Activated CD8-positive, alpha-beta T cell treated with anti-CD3 and anti-CD28 coated beads, Interleukin-2, amount 10 ng/mL, durations not matched to agents 7 days and 5 days (primary cell): Measurements from ENCODE around the gene ITGA1. TPM values are rescaled to one million over a fixed set of nuclear protein-coding genes. Genes with fewer than 3 reads are reported as not detected.
"Not testable (repeated sequence)": the region's sequence is repeated elsewhere in the genome, so short reads cannot be mapped to it uniquely, and the experiment has no call there.

Experiments used
- ATAC-seq: fragments of 150-1000 bp; cut with Tn5 transposase; one replicate; pipeline ENCODE4 v1.10.0; 2021; ENCODE audit warnings: moderate library complexity
- CTCF ChIA-PET: fragments of 350-600 bp; sonication (Branson Sonifier 250); formaldehyde crosslinking; loops from one replicate; lab custom pipeline; 2021; ENCODE audit warnings: antibody characterized with exemption; lab: Charles Lee
- POLR2A ChIA-PET: fragments of 350-600 bp; sonication (Branson Sonifier 250); formaldehyde crosslinking; loops from one replicate; lab custom pipeline; 2021; ENCODE audit warnings: antibody characterized with exemption; lab: Charles Lee
- DNase-seq: peaks from one replicate; pipeline ENCODE4 v3.0.0-alpha.2; 2020
- H3K27ac Mint-ChIP-seq: one replicate; pipeline ENCODE4 v1.8.0; 2021; ENCODE audit warnings: mild to moderate bottlenecking, mixed read lengths
- H3K27me3 Mint-ChIP-seq: one replicate; pipeline ENCODE4 v1.8.0; 2021; ENCODE audit warnings: low read depth, mixed read lengths
- H3K36me3 Mint-ChIP-seq: one replicate; pipeline ENCODE4 v1.8.0; 2021; ENCODE audit warnings: low read depth, mixed read lengths
- H3K4me1 Mint-ChIP-seq: one replicate; pipeline ENCODE4 v1.8.0; 2021; ENCODE audit warnings: low read depth, mixed read lengths
- H3K4me3 Mint-ChIP-seq: one replicate; pipeline ENCODE4 v1.8.0; 2021; ENCODE audit warnings: mild to moderate bottlenecking, mixed read lengths
- H3K9me3 Mint-ChIP-seq: one replicate; pipeline ENCODE4 v1.8.0; 2022; ENCODE audit warnings: mixed read lengths; ENCODE audit not compliant: insufficient read depth
- total RNA-seq, 2 experiments: library from RNA; stranded (reverse); gene quantifications; one replicate each; pipeline ENCODE4 v1.2.3, GENCODE V29; 2021

Gene ITGA1
- total RNA-seq = 10 to 100 TPM; 18.0 to 19.2 TPM

GRCh38 chr5:52787600-52788504 lies at the start of gene ITGA1, which contains the start of gene PELO:
TSS of gene ITGA1 (plus strand) at chr5:52787916. CDS start at chr5:52788354, 438 bp downstream.
TSS of gene PELO (plus strand) at chr5:52787916. CDS start at chr5:52800395, 12,479 bp downstream.
- CTCF ChIA-PET = interaction anchor here (0.7 to 3.7 kb wide), 18 partner anchors 8 to 317 kb away, joined by 3 to 38 read pairs (median 4); no protein-coding TSS in a partner anchor
- peaks cover 47% of the 10 kb centered on the region for H3K4me1 Mint-ChIP-seq
- H3K27ac Mint-ChIP-seq = peak within 1 kb of the TSS; percentile 88
- H3K9me3 Mint-ChIP-seq = no peaks in the 10 kb centered on the region
- no peaks in the 10 kb centered on the region for H3K27me3 Mint-ChIP-seq
- ATAC-seq = peak; percentile 95
- peaks cover 15% of the 10 kb centered on the region for H3K36me3 Mint-ChIP-seq
- DNase-seq = peak; percentile 64
- peak within 1 kb of the TSS; percentile 92 for H3K4me3 Mint-ChIP-seq
- POLR2A ChIA-PET = interaction anchor here (1.0 to 2.1 kb wide), 2 partner anchors 12 to 15 kb away, joined by 4 to 13 read pairs; no protein-coding TSS in a partner anchor

GRCh38 chr5:52738095-52738506 lies 49.6 kb upstream of the ITGA1 start:
- ChIA-PET CTCF (interaction anchor here (0.9 to 2.8 kb wide), 10 partner anchors 10 to 49 kb away, joined by 3 to 12 read pairs (median 4); no protein-coding TSS in a partner anchor), POLR2A (interaction anchor here (1.1 kb wide), 1 partner anchor 62 kb away, joined by 5 read pairs; no protein-coding TSS in a partner anchor)
- ATAC-seq = no peak
- Mint-ChIP-seq H3K36me3 (peaks cover 38% of the 10 kb centered on the region), H3K4me3 (no peak overlapping the region), H3K9me3 (peaks cover 8% of the 10 kb centered on the region), H3K4me1 (peaks cover 50% of the 10 kb centered on the region), H3K27ac (peak overlapping the region; percentile 51), H3K27me3 (no peaks in the 10 kb centered on the region)
- no peak for DNase-seq

GRCh38 chr5:52740007-52740406 lies 47.7 kb upstream of the ITGA1 start:
- ChIA-PET CTCF (interaction anchor here (1.7 to 2.8 kb wide), 2 partner anchors 12 to 175 kb away, joined by 4 to 12 read pairs; no protein-coding TSS in a partner anchor), POLR2A (interaction anchor here (1.5 to 1.7 kb wide), 2 partner anchors 15 to 19 kb away, joined by 3 to 4 read pairs; no protein-coding TSS in a partner anchor)
- peaks cover 64% of the 10 kb centered on the region for H3K4me1 Mint-ChIP-seq
- H3K9me3 Mint-ChIP-seq = peaks cover 8% of the 10 kb centered on the region
- ATAC-seq (no peak), DNase-seq (no peak)
- H3K27ac Mint-ChIP-seq = no peak overlapping the region
- no peaks in the 10 kb centered on the region for H3K27me3 Mint-ChIP-seq
- H3K36me3 Mint-ChIP-seq = peaks cover 36% of the 10 kb centered on the region
- H3K4me3 Mint-ChIP-seq = no peak overlapping the region

DNA sequence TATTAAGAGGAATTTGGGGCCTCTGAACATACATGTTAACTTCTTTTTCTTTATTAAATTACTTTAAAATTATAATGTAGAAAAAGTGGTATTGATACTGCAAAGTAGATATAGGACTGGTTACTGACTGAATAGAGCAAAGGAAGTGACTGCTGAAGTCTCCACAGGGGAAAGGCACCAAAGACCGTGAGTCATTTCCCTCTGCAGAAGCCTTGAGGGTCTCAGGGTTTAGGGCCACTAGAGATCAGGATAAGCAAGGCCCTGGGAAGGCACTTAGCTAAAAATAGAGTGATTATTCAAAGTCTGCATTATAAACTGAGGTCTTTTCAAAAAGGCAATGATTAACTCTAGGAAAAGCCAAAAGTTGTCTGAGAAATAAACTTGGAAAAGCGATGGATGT lies 44.7 kb upstream of the ITGA1 start:
- ChIA-PET POLR2A (interaction anchor here (1.0 kb wide), 1 partner anchor 18 kb away, joined by 3 read pairs; no protein-coding TSS in a partner anchor), CTCF (interaction anchor here (1.0 to 1.4 kb wide), 6 partner anchors 13 to 57 kb away, joined by 3 to 4 read pairs (median 4); no protein-coding TSS in a partner anchor)
- Mint-ChIP-seq H3K4me1 (peaks cover 74% of the 10 kb centered on the region), H3K9me3 (no peaks in the 10 kb centered on the region), H3K27me3 (no peaks in the 10 kb centered on the region), H3K27ac (peak overlapping the region; percentile 86), H3K4me3 (peak overlapping the region; percentile 15), H3K36me3 (peaks cover 36% of the 10 kb centered on the region)
- ATAC-seq = peak; percentile 54
- no peak for DNase-seq

GRCh38 chr5:52743529-52743928 lies 44.2 kb upstream of the ITGA1 start:
- Mint-ChIP-seq H3K4me1 (peaks cover 74% of the 10 kb centered on the region), H3K27ac (peak overlapping the region; percentile 86), H3K9me3 (peaks cover 3% of the 10 kb centered on the region), H3K4me3 (peak overlapping the region; percentile 15), H3K27me3 (no peaks in the 10 kb centered on the region), H3K36me3 (peaks cover 36% of the 10 kb centered on the region)
- peak; percentile 40 for ATAC-seq
- DNase-seq = no peak
- CTCF ChIA-PET = interaction anchor here (1.0 to 1.4 kb wide), 6 partner anchors 13 to 56 kb away, joined by 3 to 4 read pairs (median 4); no protein-coding TSS in a partner anchor
- POLR2A ChIA-PET = interaction anchor here (1.0 kb wide), 2 partner anchors 18 to 28 kb away, joined by 3 to 4 read pairs; no protein-coding TSS in a partner anchor

DNA sequence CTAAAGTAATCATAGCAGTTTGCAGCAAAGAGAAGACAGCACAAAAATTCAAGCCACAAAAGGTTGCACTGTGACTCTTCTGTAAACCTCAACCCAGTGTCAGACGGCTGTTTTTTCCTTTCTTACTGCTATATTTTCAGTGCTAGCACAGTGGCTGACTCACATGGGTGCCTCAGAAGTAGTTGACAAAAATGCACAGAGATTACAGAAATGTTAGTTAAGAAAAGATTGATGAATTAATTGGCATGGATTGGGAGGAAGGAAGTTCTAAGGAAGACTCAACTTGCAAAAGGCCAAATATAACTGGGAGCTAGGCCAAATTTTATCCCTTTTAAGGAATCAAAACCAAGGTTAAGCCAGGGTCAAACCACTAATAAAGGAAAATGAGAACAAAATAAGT lies 43.7 kb upstream of the ITGA1 start:
- H3K27me3 Mint-ChIP-seq = no peaks in the 10 kb centered on the region
- ChIA-PET CTCF (interaction anchor here (1.0 to 1.4 kb wide), 6 partner anchors 13 to 56 kb away, joined by 3 to 4 read pairs (median 4); no protein-coding TSS in a partner anchor), POLR2A (interaction anchor here (1.0 kb wide), 2 partner anchors 19 to 27 kb away, joined by 3 to 4 read pairs; no protein-coding TSS in a partner anchor)
- peak overlapping the region; percentile 86 for H3K27ac Mint-ChIP-seq
- DNase-seq (peak; percentile 80), ATAC-seq (peak; percentile 96)
- H3K9me3 Mint-ChIP-seq = peaks cover 5% of the 10 kb centered on the region
- peaks cover 74% of the 10 kb centered on the region for H3K4me1 Mint-ChIP-seq
- peak overlapping the region; percentile 15 for H3K4me3 Mint-ChIP-seq
- peaks cover 35% of the 10 kb centered on the region for H3K36me3 Mint-ChIP-seq

- H3K36me3 Mint-ChIP-seq = peaks cover 32% of the 10 kb centered on the region
- H3K27me3 Mint-ChIP-seq, ATAC-seq, H3K4me3 Mint-ChIP-seq, DNase-seq, H3K9me3 Mint-ChIP-seq: not testable (repeated sequence)
- H3K4me1 Mint-ChIP-seq = peaks cover 75% of the 10 kb centered on the region
- POLR2A ChIA-PET = interaction anchor here (1.5 kb wide), 1 partner anchor 55 kb away, joined by 4 read pairs; no protein-coding TSS in a partner anchor
- H3K27ac Mint-ChIP-seq = peak overlapping the region; percentile 61
- CTCF ChIA-PET = interaction anchor here (1.2 to 1.4 kb wide), 2 partner anchors 8 to 35 kb away, joined by 3 to 4 read pairs; no protein-coding TSS in a partner anchor
These were observed 42.8 kb upstream of the ITGA1 start for GRCh38 chr5:52744867-52745458.

GRCh38 chr5:52746539-52746938 lies 41.2 kb upstream of the ITGA1 start:
- DNase-seq (no peak), ATAC-seq (no peak)
- peaks cover 75% of the 10 kb centered on the region for H3K4me1 Mint-ChIP-seq
- H3K27ac Mint-ChIP-seq = no peak overlapping the region
- H3K4me3 Mint-ChIP-seq = no peak overlapping the region
- no peaks in the 10 kb centered on the region for H3K27me3 Mint-ChIP-seq
- H3K36me3 Mint-ChIP-seq = peaks cover 25% of the 10 kb centered on the region
- POLR2A ChIA-PET = no interaction called here
- CTCF ChIA-PET = no interaction called here
- H3K9me3 Mint-ChIP-seq = peaks cover 5% of the 10 kb centered on the region

GRCh38 chr5:52748590-52748989 lies 39.1 kb upstream of the ITGA1 start:
- H3K27ac Mint-ChIP-seq = no peak overlapping the region
- POLR2A ChIA-PET = no interaction called here
- peaks cover 23% of the 10 kb centered on the region for H3K36me3 Mint-ChIP-seq
- DNase-seq = no peak
- no peaks in the 10 kb centered on the region for H3K27me3 Mint-ChIP-seq
- H3K4me3 Mint-ChIP-seq = no peak overlapping the region
- CTCF ChIA-PET = no interaction called here
- peaks cover 57% of the 10 kb centered on the region for H3K4me1 Mint-ChIP-seq
- peaks cover 5% of the 10 kb centered on the region for H3K9me3 Mint-ChIP-seq
- no peak for ATAC-seq

DNA sequence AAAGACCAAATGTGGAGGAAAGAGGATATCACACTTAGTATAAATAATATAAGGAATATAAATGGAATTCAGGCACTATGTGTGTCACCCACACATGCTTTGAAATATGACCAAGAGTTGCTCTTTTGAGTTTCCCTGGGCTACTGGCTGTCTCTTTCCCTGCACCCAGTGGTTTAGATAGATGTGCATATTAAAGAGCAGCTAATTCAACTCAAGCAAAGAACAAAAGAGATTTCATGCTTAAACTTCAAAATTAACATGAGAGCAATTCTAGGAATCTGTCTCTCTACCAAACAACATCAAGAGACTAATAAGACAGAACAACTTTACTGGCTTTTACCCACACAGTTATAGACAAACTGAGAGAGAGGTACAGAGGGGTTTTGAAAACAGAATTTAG lies 38.0 kb upstream of the ITGA1 start:
- peaks cover 22% of the 10 kb centered on the region for H3K36me3 Mint-ChIP-seq
- CTCF ChIA-PET = interaction anchor here (1.4 kb wide), 1 partner anchor 9 kb away, joined by 3 read pairs; no protein-coding TSS in a partner anchor
- POLR2A ChIA-PET = no interaction called here
- no peaks in the 10 kb centered on the region for H3K27me3 Mint-ChIP-seq
- H3K27ac Mint-ChIP-seq = no peak overlapping the region
- ATAC-seq (no peak), DNase-seq (no peak)
- H3K4me1 Mint-ChIP-seq = peaks cover 46% of the 10 kb centered on the region
- peaks cover 5% of the 10 kb centered on the region for H3K9me3 Mint-ChIP-seq
- H3K4me3 Mint-ChIP-seq = no peak overlapping the region

- ATAC-seq = no peak
- H3K4me1 Mint-ChIP-seq = peaks cover 32% of the 10 kb centered on the region
- H3K27me3 Mint-ChIP-seq = no peaks in the 10 kb centered on the region
- POLR2A ChIA-PET = no interaction called here
- no peak overlapping the region for H3K27ac Mint-ChIP-seq
- H3K9me3 Mint-ChIP-seq = peaks cover 5% of the 10 kb centered on the region
- DNase-seq = no peak
- CTCF ChIA-PET = no interaction called here
- H3K36me3 Mint-ChIP-seq = peaks cover 12% of the 10 kb centered on the region
- H3K4me3 Mint-ChIP-seq = no peak overlapping the region
These were observed 36.6 kb upstream of the ITGA1 start for GRCh38 chr5:52751137-52751536.
